Iris pigment epithelial cell (primary cell): ENCODE measurements around the gene HP.
"Not testable (repeated sequence)": the region's sequence is repeated elsewhere in the genome, so short reads cannot be mapped to it uniquely, and the experiment has no call there.

Experiments used
- DNase-seq: peaks from one replicate; pipeline ENCODE4 v3.0.0-alpha.2; 2011; ENCODE audit warnings: low read depth

Gene HP

GRCh38 chr16:72054254-72054847 is at the start of gene HP:
TSS of gene HP (plus strand) at chr16:72054505. CDS start at chr16:72054653, 148 bp downstream.
- DNase-seq: not testable (repeated sequence)

DNA sequence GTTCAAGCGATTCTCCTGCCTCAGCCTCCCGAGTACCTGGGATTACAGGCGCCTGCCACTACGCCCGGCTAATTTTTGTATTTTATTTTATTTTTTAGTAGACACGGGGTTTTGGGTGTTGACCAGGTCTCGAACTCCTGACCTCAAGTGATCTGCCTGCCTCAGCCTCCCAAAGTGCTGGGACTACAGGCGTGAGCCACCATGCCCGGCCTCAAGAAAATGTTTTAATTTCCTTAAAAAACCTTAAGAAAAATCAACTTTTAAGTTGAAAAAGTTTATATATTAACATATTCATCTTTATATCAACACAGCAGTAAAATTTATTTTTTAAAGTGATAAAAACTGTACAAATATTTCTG is 46.3 kb upstream of the HP start:
- not testable (repeated sequence) for DNase-seq

- peak; percentile 99 for DNase-seq
Measured at GRCh38 chr16:72008424-72009216, 45.7 kb upstream of the HP start, which contains the start of gene DHODH. TSS of gene DHODH (plus strand) at chr16:72008744. CDS start at chr16:72008765, 21 bp downstream.

DNA sequence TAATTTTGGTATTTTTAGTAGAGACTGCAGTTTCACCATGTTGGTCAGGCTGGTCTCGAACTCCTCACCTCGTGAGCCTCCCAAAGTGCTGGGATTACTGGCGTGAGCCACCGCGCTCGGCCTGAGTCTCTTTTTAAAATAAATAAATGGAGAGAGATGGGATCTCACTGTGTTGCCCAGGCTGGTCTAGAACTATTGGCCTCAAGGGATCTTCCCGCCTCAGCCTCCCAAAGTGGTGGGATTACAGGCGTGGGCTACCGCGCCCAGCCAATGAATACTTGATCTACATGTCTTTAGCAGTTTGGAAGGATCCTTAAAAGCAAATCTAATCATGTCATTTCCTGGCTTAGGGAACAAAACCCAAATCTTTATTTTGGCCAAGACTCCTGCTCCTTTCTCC is 44.5 kb upstream of the HP start:
- no peak for DNase-seq

GRCh38 chr16:72012607-72013006 is 41.7 kb upstream of the HP start:
- no peak for DNase-seq

DNA sequence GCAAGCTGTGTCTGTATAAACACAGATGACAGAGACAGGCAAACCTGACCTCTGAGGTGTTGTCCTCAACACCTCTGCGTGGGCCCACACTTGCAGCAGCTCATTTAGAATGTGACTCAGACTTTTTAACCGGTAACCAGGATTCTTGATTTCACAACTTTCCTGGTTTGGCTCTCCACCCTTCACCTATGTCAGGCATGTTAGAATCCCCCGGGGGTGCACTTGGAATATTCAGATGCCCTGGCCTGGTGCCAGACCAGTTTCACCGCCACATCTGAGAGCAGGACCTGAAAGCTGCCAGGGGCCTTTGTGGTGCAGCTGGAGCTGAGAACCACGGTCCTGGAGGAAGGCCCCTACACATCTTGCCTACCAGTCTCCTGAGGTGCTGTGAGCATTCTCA is 40.9 kb upstream of the HP start:
- DNase-seq: peak; percentile 21

DNA sequence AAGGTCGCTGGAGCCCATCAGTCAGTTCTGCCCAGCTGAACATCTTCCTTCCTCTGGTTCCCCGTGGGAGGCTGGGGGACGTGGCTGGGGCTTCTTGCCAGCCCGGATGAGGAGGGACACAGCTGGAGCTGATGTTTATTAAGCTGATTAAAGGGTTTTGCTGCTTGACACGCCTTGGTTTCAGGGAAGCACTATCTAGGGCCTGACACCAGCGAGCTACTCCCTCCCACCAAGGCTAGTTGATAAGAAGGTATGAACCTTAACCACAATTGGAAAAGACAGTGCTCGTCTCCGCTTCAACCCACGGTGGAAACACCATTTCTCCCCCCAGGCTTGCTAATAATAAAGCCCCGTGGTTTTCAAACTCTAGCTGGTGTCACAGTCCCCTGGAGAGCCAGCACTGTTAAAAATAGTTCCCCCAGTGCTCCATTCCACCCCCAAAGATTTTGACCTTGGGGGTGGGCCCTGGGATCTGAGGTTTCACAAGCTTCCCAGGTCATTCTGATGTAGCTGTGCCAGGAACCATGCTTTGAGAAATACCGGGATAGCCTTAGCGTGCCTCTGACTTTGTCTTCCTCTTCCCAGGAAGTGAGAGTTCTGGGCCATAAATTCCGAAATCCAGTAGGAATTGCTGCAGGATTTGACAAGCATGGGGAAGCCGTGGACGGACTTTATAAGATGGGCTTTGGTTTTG is 40.3 kb upstream of the HP start:
- peak; percentile 16 for DNase-seq

DNA sequence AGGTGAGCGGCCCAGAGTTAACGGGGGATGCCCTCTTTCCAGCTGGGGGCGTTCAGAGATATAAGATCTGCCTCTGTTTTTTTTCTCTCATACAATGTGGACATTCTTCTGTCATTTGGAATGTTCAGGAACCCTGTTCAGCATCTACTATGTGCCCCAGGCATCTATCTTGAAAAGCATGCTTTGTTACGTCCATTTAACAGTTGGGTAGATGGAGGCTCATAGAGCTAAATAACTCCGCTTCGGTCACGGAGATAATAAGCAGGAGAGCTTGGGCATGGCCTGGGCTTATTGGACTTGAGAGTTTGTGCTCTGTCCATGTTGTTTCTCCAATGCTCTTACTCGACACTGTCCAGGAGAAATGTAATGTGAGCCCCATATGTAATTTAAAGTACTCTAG is 39.6 kb upstream of the HP start:
- no peak for DNase-seq

GRCh38 chr16:72015124-72015523 is 39.2 kb upstream of the HP start:
- DNase-seq: no peak

- no peak for DNase-seq
Measured at GRCh38 chr16:72018470-72018869, 35.8 kb upstream of the HP start.

- no peak for DNase-seq
Measured at GRCh38 chr16:72021043-72021442, 33.3 kb upstream of the HP start.

DNA sequence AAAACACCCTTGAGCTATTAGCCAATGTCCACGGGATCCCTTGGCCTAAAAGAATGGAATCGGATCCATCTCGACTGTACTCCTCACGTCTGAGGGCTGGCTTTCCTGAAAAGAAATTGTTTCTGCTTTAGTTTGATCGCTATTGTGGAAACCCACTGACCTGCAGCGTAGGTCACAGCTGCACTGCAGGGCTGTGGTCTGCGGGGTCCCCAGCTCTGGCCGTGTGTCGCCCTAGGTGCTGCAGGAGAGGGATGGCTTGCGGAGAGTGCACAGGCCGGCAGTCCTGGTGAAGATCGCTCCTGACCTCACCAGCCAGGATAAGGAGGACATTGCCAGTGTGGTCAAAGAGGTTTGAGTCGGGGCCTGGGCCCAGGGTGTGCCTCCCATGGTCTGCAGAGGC is 32.2 kb upstream of the HP start:
- DNase-seq: no peak

- no peak for DNase-seq
Measured at GRCh38 chr16:72023962-72024361, 30.3 kb upstream of the HP start.

GRCh38 chr16:72024862-72025382 is 29.4 kb upstream of the HP start:
- peak; percentile 20 for DNase-seq

GRCh38 chr16:72025404-72026114 is 28.7 kb upstream of the HP start:
- no peak for DNase-seq

DNA sequence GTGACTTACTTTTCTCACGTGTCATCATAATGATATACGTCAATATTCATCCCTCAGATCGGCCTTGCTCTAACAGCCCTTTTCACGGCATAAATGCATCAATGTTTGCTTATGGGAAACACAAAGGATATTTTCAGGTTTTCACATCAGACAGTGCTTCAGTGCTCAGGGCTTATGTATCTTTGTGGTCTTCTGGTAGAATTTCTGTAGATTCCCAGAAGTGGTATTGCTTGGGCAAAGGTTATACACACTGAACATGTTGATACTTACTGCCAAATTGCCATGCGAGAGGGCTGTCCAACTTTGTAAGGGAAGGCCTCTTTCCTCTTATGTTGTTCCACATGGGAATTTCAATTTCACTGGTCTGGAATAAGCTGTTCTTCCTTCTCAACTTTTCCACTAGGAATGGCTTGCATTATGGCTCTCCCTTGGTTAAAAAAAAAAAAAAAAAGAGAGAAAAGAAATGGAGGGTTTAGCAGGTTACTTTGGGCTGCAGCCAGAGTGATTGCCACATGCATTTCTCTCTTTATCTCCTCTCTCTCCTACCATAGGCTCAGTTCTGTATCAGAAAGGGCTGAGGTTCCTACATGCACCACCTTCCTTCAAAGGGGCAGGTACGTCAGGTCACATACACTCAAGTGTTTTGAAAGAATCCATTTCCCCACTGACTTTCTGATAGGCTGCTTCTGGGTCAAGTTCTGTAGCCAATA is 26.5 kb upstream of the HP start:
- DNase-seq: no peak

- no peak for DNase-seq
Measured at GRCh38 chr16:72029567-72030271, 24.6 kb upstream of the HP start.

GRCh38 chr16:72033437-72033836 is 20.9 kb upstream of the HP start:
- DNase-seq: no peak

DNA sequence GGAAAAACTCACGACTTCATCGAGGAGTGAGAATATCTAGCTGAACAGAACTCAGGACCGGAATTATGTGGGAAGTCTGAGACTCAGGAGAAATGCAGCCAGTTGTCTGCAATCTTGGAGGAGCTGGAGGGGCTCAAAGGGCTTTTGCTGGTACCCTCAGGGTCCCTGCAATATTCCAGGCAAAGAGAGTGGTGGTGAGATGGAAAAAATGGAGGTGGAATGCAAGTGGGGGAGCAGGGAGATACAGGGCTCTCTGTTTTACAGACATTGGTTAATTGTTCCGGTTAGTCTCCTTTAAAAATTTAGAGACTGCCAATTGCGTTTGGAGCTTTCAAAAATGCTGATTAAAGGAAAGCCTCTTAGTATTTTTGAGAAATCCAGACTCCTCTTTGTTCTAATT is 18.2 kb upstream of the HP start:
- no peak for DNase-seq

- DNase-seq: no peak
Measured at GRCh38 chr16:72042157-72042660, 12.1 kb upstream of the HP start.

DNA sequence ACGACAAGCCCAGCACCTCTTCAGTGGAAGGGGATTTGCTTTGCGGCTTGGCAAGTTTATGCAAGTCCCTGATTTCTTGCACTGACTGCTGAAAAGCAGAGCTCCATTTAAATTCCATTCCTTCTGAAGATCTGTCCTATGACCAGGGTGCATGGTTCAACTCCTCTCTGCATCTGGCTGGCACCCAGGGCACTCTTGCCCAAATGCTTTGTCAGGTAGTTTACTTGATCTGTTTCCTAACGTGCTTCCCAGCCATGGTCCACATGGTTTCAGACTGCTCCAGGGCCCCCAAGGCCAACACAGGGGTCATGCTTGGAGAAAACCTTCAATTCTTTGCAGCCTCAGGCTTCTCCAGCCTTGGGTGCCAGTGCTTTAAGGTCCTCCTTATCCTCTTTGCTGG is 11.2 kb upstream of the HP start:
- DNase-seq: no peak
